Measurements from ENCODE around the gene CLP1. TPM values are rescaled to one million over a fixed set of nuclear protein-coding genes. Genes with fewer than 3 reads are reported as not detected.

CLP1 gene
- total and polyA plus RNA-seq, 12 donors = 5.5 to 21.1 (median 11.5) TPM

DNA sequence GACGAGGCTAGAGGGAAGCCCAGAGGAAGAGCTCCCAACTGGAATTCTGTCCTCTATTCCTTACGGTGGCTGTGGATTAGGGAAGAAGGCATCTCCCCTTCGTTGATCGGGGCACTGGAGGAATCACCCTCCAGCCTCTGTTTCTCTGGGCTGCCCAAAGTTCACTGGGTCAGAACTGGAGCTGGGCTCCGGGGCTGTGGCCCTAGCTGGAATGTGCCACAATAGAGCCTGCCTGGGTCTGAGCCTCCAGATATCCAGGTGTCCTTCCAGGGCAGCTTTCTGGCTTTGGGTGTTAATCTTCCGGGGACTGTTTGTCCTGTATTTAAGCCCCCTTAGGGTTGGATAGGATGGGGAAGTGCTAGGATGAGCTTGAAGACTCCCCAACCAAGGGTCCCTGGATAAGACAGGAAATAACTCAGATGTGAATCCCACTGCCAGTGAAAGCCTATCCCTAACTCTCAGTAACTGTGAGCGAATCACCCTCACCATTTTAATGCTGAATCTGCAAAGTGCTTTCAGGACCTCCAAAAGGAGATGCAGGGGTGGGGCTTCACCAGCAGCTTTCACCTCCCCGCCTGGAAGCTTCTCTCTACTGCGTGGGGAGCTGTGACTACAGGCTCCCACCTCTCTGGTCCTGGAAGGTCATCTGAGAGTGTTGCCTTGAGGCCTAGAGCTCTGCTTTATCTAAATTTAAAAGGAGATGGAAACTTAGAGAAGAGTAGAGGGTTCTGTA lies 17.3 kb upstream of the CLP1 start:
- H3K27ac ChIP-seq = peak overlapping the region in 1 of 5 donors; percentile 73
- no peak for TF ChIP-seq POLR2A (IDR thresholded peaks at IDR 0.05)
- TF ChIP-seq, protein P1, sequence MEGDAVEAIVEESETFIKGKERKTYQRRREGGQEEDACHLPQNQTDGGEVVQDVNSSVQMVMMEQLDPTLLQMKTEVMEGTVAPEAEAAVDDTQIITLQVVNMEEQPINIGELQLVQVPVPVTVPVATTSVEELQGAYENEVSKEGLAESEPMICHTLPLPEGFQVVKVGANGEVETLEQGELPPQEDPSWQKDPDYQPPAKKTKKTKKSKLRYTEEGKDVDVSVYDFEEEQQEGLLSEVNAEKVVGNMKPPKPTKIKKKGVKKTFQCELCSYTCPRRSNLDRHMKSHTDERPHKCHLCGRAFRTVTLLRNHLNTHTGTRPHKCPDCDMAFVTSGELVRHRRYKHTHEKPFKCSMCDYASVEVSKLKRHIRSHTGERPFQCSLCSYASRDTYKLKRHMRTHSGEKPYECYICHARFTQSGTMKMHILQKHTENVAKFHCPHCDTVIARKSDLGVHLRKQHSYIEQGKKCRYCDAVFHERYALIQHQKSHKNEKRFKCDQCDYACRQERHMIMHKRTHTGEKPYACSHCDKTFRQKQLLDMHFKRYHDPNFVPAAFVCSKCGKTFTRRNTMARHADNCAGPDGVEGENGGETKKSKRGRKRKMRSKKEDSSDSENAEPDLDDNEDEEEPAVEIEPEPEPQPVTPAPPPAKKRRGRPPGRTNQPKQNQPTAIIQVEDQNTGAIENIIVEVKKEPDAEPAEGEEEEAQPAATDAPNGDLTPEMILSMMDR (IDR thresholded peaks at IDR 0.05) = no peak
- 66 to 80% (median 69%) methylated on average over 5 to 9 of the region's 9 CpGs for WGBS, 4 donors
- H3K9me3 ChIP-seq (replicated peaks in 1 of 3) = no peaks in the 10 kb centered on the region
- no peaks in the 10 kb centered on the region for H3K27me3 ChIP-seq
- DNase-seq = no peak
- intact Hi-C loops (cut with DNase I) = loop anchor here (5.0 to 10.0 kb wide), 6 partner anchors 45 to 295 kb away; partner anchors contain the start of genes RTN4RL2 (in 1 of the 2), SERPING1 (in 1 of the 2) and UBE2L6 (in 1 of the 2)
- peaks cover 4 to 8% of the 10 kb centered on the region in 2 donors for H3K4me1 ChIP-seq (replicated peaks in 1 of 2)
- no peak overlapping the region for H3K4me3 ChIP-seq
- no peaks in the 10 kb centered on the region for H3K36me3 ChIP-seq (replicated peaks in 1 of 2)

DNA sequence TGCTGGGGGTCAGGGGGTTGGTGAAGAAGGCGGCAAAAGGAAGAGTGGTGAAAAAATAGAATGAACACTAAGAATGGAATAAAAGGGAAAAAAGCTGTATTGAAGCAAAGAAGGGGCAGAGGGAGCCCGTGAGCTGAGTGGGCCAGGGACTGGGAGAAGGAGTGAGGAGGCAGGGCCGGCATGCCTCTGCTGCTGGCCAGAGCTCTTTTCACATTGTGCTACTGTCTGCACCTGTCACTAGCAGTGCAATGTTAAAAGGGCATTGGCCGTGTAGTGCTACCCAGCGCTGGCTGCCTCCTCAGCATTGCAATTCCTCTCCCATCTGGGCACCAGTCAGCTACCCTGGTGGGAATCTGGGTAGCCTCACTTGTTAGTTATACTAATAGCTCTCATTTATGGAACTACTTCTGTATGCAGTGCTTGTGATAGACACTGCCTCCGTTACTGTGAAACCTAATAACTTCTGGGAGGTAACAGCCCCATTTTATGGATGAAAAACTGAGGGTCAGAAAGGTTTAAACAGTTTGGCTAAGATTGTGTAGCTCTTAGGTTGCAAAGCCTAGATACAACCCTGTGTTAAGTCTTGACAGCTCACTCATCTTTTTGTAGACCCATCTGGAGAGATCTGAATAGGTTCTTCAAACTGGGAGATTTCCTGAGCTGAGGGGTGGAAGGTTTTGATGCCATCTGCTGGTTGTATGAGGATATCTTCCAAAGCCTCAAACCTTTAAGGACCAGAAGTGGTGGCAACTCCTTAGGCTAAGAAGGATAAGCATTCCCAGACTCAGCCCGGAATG lies 16.4 kb upstream of the CLP1 start:
- peak in 2 of 7 donors; percentile 25 to 33 for DNase-seq
- Histone ChIP-seq H3K27ac (no peak overlapping the region), H3K9me3 (replicated peaks in 1 of 3) (no peaks in the 10 kb centered on the region), H3K4me3 (no peak overlapping the region), H3K27me3 (no peaks in the 10 kb centered on the region), H3K4me1 (replicated peaks in 1 of 2) (peaks cover 4 to 10% of the 10 kb centered on the region in 2 donors), H3K36me3 (replicated peaks in 1 of 2) (no peaks in the 10 kb centered on the region)
- TF ChIP-seq, protein P1 (IDR thresholded peaks at IDR 0.05) = peak; percentile 19 to 53 (median 48)
- TF ChIP-seq POLR2A (IDR thresholded peaks at IDR 0.05) = no peak
- intact Hi-C loops (cut with DNase I) = loop anchor here (5.0 to 10.0 kb wide), 6 partner anchors 46 to 296 kb away; partner anchors contain the start of genes RTN4RL2 (in 1 of the 2), SERPING1 (in 1 of the 2) and UBE2L6 (in 1 of the 2)
- WGBS, 4 donors = 62 to 71% (median 64%) methylated on average over 7 of the region's 7 CpGs

DNA sequence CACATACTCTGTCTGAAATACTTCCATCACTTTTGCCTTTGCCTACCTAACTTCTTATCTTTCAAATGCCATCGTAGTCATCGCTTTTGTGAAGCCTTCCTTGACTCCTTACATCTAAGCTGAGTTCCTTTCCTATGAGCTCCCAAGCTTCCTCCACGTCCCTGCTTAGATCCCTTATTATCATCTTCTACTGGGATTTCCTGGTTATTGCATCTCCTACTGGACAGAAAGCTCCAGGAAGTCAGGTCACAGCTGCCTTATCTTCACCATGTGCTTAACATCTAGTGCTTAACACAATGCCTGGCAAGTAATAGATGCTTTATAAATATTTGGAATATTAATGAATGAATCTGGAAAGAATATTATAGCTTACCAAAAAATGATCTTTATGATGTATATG lies 13.8 kb upstream of the CLP1 start:
- Histone ChIP-seq H3K27ac (no peak overlapping the region), H3K9me3 (replicated peaks in 1 of 3) (no peaks in the 10 kb centered on the region), H3K4me1 (replicated peaks in 1 of 2) (peaks cover 0 to 21% of the 10 kb centered on the region in 2 donors), H3K36me3 (replicated peaks in 1 of 2) (no peaks in the 10 kb centered on the region), H3K4me3 (no peak overlapping the region), H3K27me3 (peaks cover 18% of the 10 kb centered on the region)
- no peak for DNase-seq
- intact Hi-C loops (cut with DNase I) = loop anchor here (5.0 to 10.0 kb wide), 6 partner anchors 49 to 299 kb away; partner anchors contain the start of genes RTN4RL2 (in 1 of the 2), SERPING1 (in 1 of the 2) and UBE2L6 (in 1 of the 2)
- 64 to 78% (median 75%) methylated on average over 3 of the region's 3 CpGs for WGBS, 4 donors
- TF ChIP-seq, protein P1 (IDR thresholded peaks at IDR 0.05) = no peak
- no peak for TF ChIP-seq POLR2A (IDR thresholded peaks at IDR 0.05)
